Panc1 (cell line): ENCODE results near the gene APOO. TPM values are rescaled to one million over a fixed set of nuclear protein-coding genes. Genes with fewer than 3 reads are reported as not detected.

ENCODE experiments used
- ATAC-seq: fragments of 200-7000 bp; cut with Tn5 transposase; 2 replicates; pipeline ENCODE4 v1.9.1; 2020; ENCODE audit warnings: mild to moderate bottlenecking, moderate library complexity
- BruUV-seq: library from RNA; stranded (reverse); fragments of 400-500 nt; replicated peaks from 2 replicates; lab custom pipeline; 2021; lab: Mats Ljungman, UMichigan
- CTCF ChIA-PET: fragments of 300-600 bp; sonication (Branson Sonifier 250); formaldehyde crosslinking; loops from one replicate; lab custom pipeline; 2022; ENCODE audit warnings: antibody characterized with exemption; lab: Charles Lee
- POLR2A ChIA-PET: fragments of 300-600 bp; sonication (Branson Sonifier 250); formaldehyde crosslinking; loops from one replicate; lab custom pipeline; 2022; ENCODE audit warnings: antibody characterized with exemption; lab: Charles Lee
- DNase-seq: peaks from one replicate; pipeline ENCODE4 v3.0.0-alpha.2; 2010; ENCODE audit warnings: low read depth, low spot score
- H3K27ac ChIP-seq: 2 replicates; pipeline ENCODE4 v1.5.1; 2011; ENCODE audit warnings: mild to moderate bottlenecking, low read length, inconsistent platforms
- H3K27me3 ChIP-seq: fragments of 200-500 bp; sonication (Bioruptor generic); 2 replicates; pipeline ENCODE4 v1.6.0; 2014; ENCODE audit warnings: low read length, inconsistent platforms; ENCODE audit not compliant: control insufficient read depth, insufficient read depth
- H3K36me3 ChIP-seq: fragments of 200-500 bp; sonication (Bioruptor generic); 2 replicates; pipeline ENCODE4 v1.5.1; 2014; ENCODE audit warnings: inconsistent platforms, mild to moderate bottlenecking, low read length, moderate library complexity; ENCODE audit not compliant: control insufficient read depth, insufficient read depth
- H3K4me1 ChIP-seq: 2 replicates; pipeline ENCODE4 v1.5.1; 2011; ENCODE audit warnings: inconsistent platforms, mild to moderate bottlenecking, low read length, moderate library complexity; ENCODE audit not compliant: control insufficient read depth, insufficient read depth
- H3K4me3 ChIP-seq, 2 experiments: 2 replicates each; pipeline ENCODE4 v1.5.1; 2011 to 2012; ENCODE audit warnings: low read depth in 2 of 2, low read length in 2 of 2, mild to moderate bottlenecking in 2 of 2, inconsistent platforms in 1 of 2, moderate library complexity in 1 of 2
- H3K9me3 ChIP-seq: fragments of 200-500 bp; sonication (Bioruptor generic); 2 replicates; pipeline ENCODE4 v1.5.1; 2014; ENCODE audit warnings: low read depth, mild to moderate bottlenecking, inconsistent platforms, low read length, moderate library complexity; ENCODE audit not compliant: control insufficient read depth, insufficient read depth
- CTCF ChIP-seq: fragments of 450-650 bp; IDR thresholded peaks from 2 replicates; pipeline ENCODE4 v1.5.1; 2017; ENCODE audit warnings: mild to moderate bottlenecking
- POLR2AphosphoS5 ChIP-seq: IDR thresholded peaks from 2 replicates; pipeline ENCODE4 v1.6.1; 2012; ENCODE audit warnings: mild to moderate bottlenecking, low read depth, low read length, moderate library complexity
- REST ChIP-seq, 2 experiments: IDR thresholded peaks; 2 replicates each; pipeline ENCODE4 v1.6.1; 2011 to 2012; ENCODE audit warnings: low read depth in 2 of 2, control low read depth in 1 of 2, low read length in 1 of 2, mild to moderate bottlenecking in 1 of 2, moderate library complexity in 1 of 2; ENCODE audit not compliant: insufficient read depth in 1 of 2
- SIN3A ChIP-seq: IDR thresholded peaks from 2 replicates; pipeline ENCODE4 v1.6.1; 2012; ENCODE audit warnings: low read depth, mild to moderate bottlenecking, low read length, moderate library complexity, borderline replicate concordance; ENCODE audit not compliant: insufficient read depth
- TCF7L2 ChIP-seq: IDR thresholded peaks from 2 replicates; pipeline ENCODE4 v1.6.1; 2011; ENCODE audit warnings: mild to moderate bottlenecking, low read depth, low read length, inconsistent platforms
- in situ Hi-C: cut with HindIII; loops from 2 replicates; pipeline ENCODE4 v1.10.0; 2016; ENCODE audit warnings: low sequenced_read_pairs, low pct_unique_long_range_greater_than_20kb
- intact Hi-C: fragments of 100-400 bp; cut with micrococcal nuclease; formaldehyde crosslinking; loops from one replicate; pipeline ENCODE4 v1.10.0; 2022; ENCODE audit not compliant: unreplicated experiment
- total RNA-seq: library from RNA; stranded (reverse); gene quantifications from one replicate; pipeline ENCODE4 v1.2.1, GENCODE V29; 2021; ENCODE audit not compliant: unreplicated experiment

APOO gene
- total RNA-seq, 1 experiment from 2014 or later: 36.8 TPM

GRCh38 chrX:23826216-23826615, 81.5 kb downstream of the APOO start:
- TF ChIP-seq TCF7L2: no peak
- TF ChIP-seq SIN3A: no peak
- no peak for TF ChIP-seq REST (IDR thresholded peaks at IDR 0.05; ENCODE audit: insufficient read depth in 1 of 2, low read depth in 2 of 2, low read length in 1 of 2)
- TF ChIP-seq POLR2AphosphoS5: no peak
- no peak for TF ChIP-seq CTCF
- ChIA-PET POLR2A (no interaction called here), CTCF (no interaction called here)
- ATAC-seq: no peak
- intact Hi-C loops (no loop called here), in situ Hi-C loops (no loop called here)
- Histone ChIP-seq H3K36me3 (no peaks in the 10 kb centered on the region), H3K4me3 (no peak overlapping the region), H3K9me3 (no peaks in the 10 kb centered on the region), H3K27ac (no peak overlapping the region), H3K27me3 (no peaks in the 10 kb centered on the region), H3K4me1 (peaks cover 3% of the 10 kb centered on the region; the same call in 1 of the 2 replicates)
- DNase-seq: no peak
- BruUV-seq: no TSS peak

- no TSS peak for BruUV-seq
- ChIA-PET CTCF (no interaction called here), POLR2A (no interaction called here)
- no peak for TF ChIP-seq SIN3A
- TF ChIP-seq CTCF: no peak
- no peak for TF ChIP-seq TCF7L2
- no peak for TF ChIP-seq REST (IDR thresholded peaks at IDR 0.05; ENCODE audit: insufficient read depth in 1 of 2, low read depth in 2 of 2, low read length in 1 of 2)
- TF ChIP-seq POLR2AphosphoS5: no peak
- no peak for ATAC-seq
- no peak overlapping the region for H3K4me3 ChIP-seq
- no peaks in the 10 kb centered on the region for H3K36me3 ChIP-seq
- in situ Hi-C loops: no loop called here
- intact Hi-C loops: no loop called here
- no peak for DNase-seq
- H3K4me1 ChIP-seq: peaks cover 3% of the 10 kb centered on the region; the same call in 1 of the 2 replicates
- H3K9me3 ChIP-seq: no peaks in the 10 kb centered on the region
- no peak overlapping the region for H3K27ac ChIP-seq
- no peaks in the 10 kb centered on the region for H3K27me3 ChIP-seq
Observed at GRCh38 chrX:23825675-23826074, 82.1 kb downstream of the APOO start.
